Ishikawa (cell line): ENCODE results near the gene GNG12.

ENCODE experiments used
- CEBPB ChIP-seq: IDR thresholded peaks from 2 replicates; pipeline ENCODE4 v1.6.1; 2012
- CREB1 ChIP-seq: IDR thresholded peaks from 2 replicates; pipeline ENCODE4 v1.6.1; 2012; ENCODE audit warnings: low read depth
- EGR1 ChIP-seq: IDR thresholded peaks from 2 replicates; pipeline ENCODE4 v1.6.1; 2012
- EP300 ChIP-seq: IDR thresholded peaks from 2 replicates; pipeline ENCODE4 v1.6.1; 2012; ENCODE audit warnings: borderline replicate concordance
- FOXM1 ChIP-seq: IDR thresholded peaks from 2 replicates; pipeline ENCODE4 v1.6.1; 2012; ENCODE audit warnings: low read depth, borderline replicate concordance
- MAX ChIP-seq: IDR thresholded peaks from 2 replicates; pipeline ENCODE4 v1.6.1; 2012
- NFIC ChIP-seq: IDR thresholded peaks from 2 replicates; pipeline ENCODE4 v1.6.1; 2012
- RAD21 ChIP-seq: IDR thresholded peaks from 2 replicates; pipeline ENCODE4 v1.6.1; 2012; ENCODE audit warnings: low read depth
- REST ChIP-seq: IDR thresholded peaks from 2 replicates; pipeline ENCODE4 v1.6.1; 2012; ENCODE audit warnings: low read depth, mild to moderate bottlenecking
- TAF1 ChIP-seq: IDR thresholded peaks from 2 replicates; pipeline ENCODE4 v1.6.1; 2012; ENCODE audit warnings: low read depth, mild to moderate bottlenecking
- TCF12 ChIP-seq: IDR thresholded peaks from 2 replicates; pipeline ENCODE4 v1.6.1; 2012; ENCODE audit warnings: low read depth
- TEAD4 ChIP-seq: IDR thresholded peaks from 2 replicates; pipeline ENCODE4 v1.6.1; 2012
- USF1 ChIP-seq: IDR thresholded peaks from 2 replicates; pipeline ENCODE4 v1.6.1; 2012
- YY1 ChIP-seq: IDR thresholded peaks from 2 replicates; pipeline ENCODE4 v1.6.1; 2012; ENCODE audit warnings: low read depth
- ZBTB7A ChIP-seq: IDR thresholded peaks from 2 replicates; pipeline ENCODE4 v1.6.1; 2012; ENCODE audit warnings: low read depth

GNG12 gene

GRCh38 chr1:67832737-67833601, at the start of gene GNG12:
TSS of gene GNG12 (minus strand) at chr1:67833467. CDS start at chr1:67707686, 125,781 bp downstream.
- TF ChIP-seq TAF1 = peak; percentile 9; the same call in 1 of the 2 replicates
- peak; percentile 57; the same call in 1 of the 2 replicates for TF ChIP-seq EGR1
- TF ChIP-seq USF1 = no peak
- TF ChIP-seq TEAD4 = peak; percentile 43; the same call in 1 of the 2 replicates
- peak; percentile 89 for TF ChIP-seq ZBTB7A

GRCh38 chr1:67882196-67882958, 49.1 kb upstream of the GNG12 start:
- TF ChIP-seq RAD21 (no peak), TEAD4 (no peak), TCF12 (no peak), NFIC (no peak), TAF1 (no peak), EP300 (no peak), MAX (no peak), FOXM1 (no peak), YY1 (no peak), REST (no peak), CREB1 (no peak), EGR1 (no peak), USF1 (no peak), ZBTB7A (no peak), CEBPB (no peak)

GRCh38 chr1:67880056-67880601, 46.9 kb upstream of the GNG12 start:
- TF ChIP-seq ZBTB7A (no peak), CREB1 (no peak), TAF1 (no peak), TCF12 (no peak), CEBPB (no peak), YY1 (no peak), RAD21 (no peak), EGR1 (no peak)

GRCh38 chr1:67879485-67879884, 46.2 kb upstream of the GNG12 start:
- no peak for TF ChIP-seq EGR1
- TF ChIP-seq TEAD4 = no peak
- TF ChIP-seq USF1 = no peak
- no peak for TF ChIP-seq NFIC
- no peak for TF ChIP-seq ZBTB7A
- TF ChIP-seq TAF1 = no peak
- TF ChIP-seq YY1 = no peak
- no peak for TF ChIP-seq FOXM1
- no peak for TF ChIP-seq CREB1
- TF ChIP-seq MAX = no peak
- TF ChIP-seq RAD21 = no peak
- TF ChIP-seq CEBPB = no peak
- no peak for TF ChIP-seq REST
